SU-DHL-6 (cell line): ENCODE data around the gene ETFB.

ENCODE experiments used
- H2AFZ ChIP-seq: fragments of 200-600 bp; sonication (generic); 2 replicates; pipeline ENCODE4 v1.6.1; 2014; ENCODE audit warnings: low read depth, mild to moderate bottlenecking, moderate library complexity, mixed read lengths, antibody characterized with exemption, low read length; ENCODE audit not compliant: severe bottlenecking
- H3F3A ChIP-seq: fragments of 200-600 bp; shearing (Covaris generic); 2 replicates; pipeline ENCODE4 v1.6.0; 2016; ENCODE audit warnings: antibody characterized with exemption, mild to moderate bottlenecking; ENCODE audit not compliant: insufficient read depth
- H3K27ac ChIP-seq: fragments of 200-600 bp; sonication (generic); 2 replicates; pipeline ENCODE4 v1.5.1; 2016; ENCODE audit warnings: low read depth, mild to moderate bottlenecking, low read length, moderate library complexity, mixed read lengths
- H3K27me3 ChIP-seq: fragments of 200-600 bp; sonication (generic), shearing (Covaris generic); 2 replicates; pipeline ENCODE4 v1.6.0; 2014; ENCODE audit warnings: mild to moderate bottlenecking, low read length
- H3K36me3 ChIP-seq: fragments of 200-600 bp; sonication (generic); 2 replicates; pipeline ENCODE4 v1.6.1; 2014; ENCODE audit warnings: mild to moderate bottlenecking, low read length, mixed read lengths
- H3K4me2 ChIP-seq: fragments of 300-600, 200-600 bp; shearing (Covaris generic), sonication (generic); 2 replicates; pipeline ENCODE4 v1.6.0; 2014; ENCODE audit warnings: low read length, low read depth, mild to moderate bottlenecking; ENCODE audit not compliant: poor library complexity, severe bottlenecking
- H3K4me3 ChIP-seq: fragments of 200-600 bp; sonication (generic); 2 replicates; pipeline ENCODE4 v1.5.1; 2014; ENCODE audit warnings: antibody characterized with exemption, low read length, mild to moderate bottlenecking, mixed read lengths; ENCODE audit not compliant: insufficient read depth, poor library complexity, severe bottlenecking
- H3K79me2 ChIP-seq: fragments of 200-600 bp; sonication (generic); 2 replicates; pipeline ENCODE4 v1.6.1; 2014; ENCODE audit warnings: mild to moderate bottlenecking, low read length, moderate library complexity; ENCODE audit not compliant: insufficient read depth
- H3K9ac ChIP-seq: fragments of 200-600 bp; sonication (generic); 2 replicates; pipeline ENCODE4 v1.7.0; 2014; ENCODE audit warnings: mild to moderate bottlenecking, low read length
- H3K9me2 ChIP-seq: fragments of 200-600 bp; sonication (generic); replicated peaks from 2 replicates; pipeline ENCODE4 v1.6.1; 2014; ENCODE audit warnings: low read length; ENCODE audit not compliant: insufficient read depth
- H3K9me3 ChIP-seq: fragments of 200-600 bp; sonication (generic); 2 replicates; pipeline ENCODE4 v1.6.1; 2014; ENCODE audit warnings: low read length, mixed read lengths; ENCODE audit not compliant: insufficient read depth
- H4K20me1 ChIP-seq: fragments of 200-600 bp; sonication (generic); 2 replicates; pipeline ENCODE4 v1.6.1; 2014; ENCODE audit warnings: low read depth, mild to moderate bottlenecking, antibody characterized with exemption, low read length, moderate library complexity, mixed read lengths
- CTCF ChIP-seq: fragments of 200-600 bp; sonication (generic); IDR thresholded peaks from one replicate; pipeline ENCODE4 v1.5.1; 2017; ENCODE audit warnings: antibody characterized with exemption, mild to moderate bottlenecking, low read length, moderate library complexity; ENCODE audit not compliant: insufficient read depth, poor library complexity, severe bottlenecking
- EZH2phosphoT487 ChIP-seq: fragments of 200-600 bp; sonication (generic), shearing (Covaris generic); conservative IDR thresholded peaks from 2 replicates; pipeline ENCODE4 v1.6.1; 2018; ENCODE audit warnings: mild to moderate bottlenecking, antibody characterized with exemption, low read length, moderate library complexity, mixed read lengths

ETFB gene

GRCh38 chr19:51317968-51318367 is 48.2 kb downstream of the ETFB start:
- Histone ChIP-seq H3K27me3 (no peaks in the 10 kb centered on the region), H3K79me2 (no peaks in the 10 kb centered on the region), H3K4me2 (no peak overlapping the region), H3F3A (no peaks in the 10 kb centered on the region), H3K9ac (no peak overlapping the region), H3K4me3 (no peak overlapping the region), H3K9me2 (no peaks in the 10 kb centered on the region), H3K9me3 (no peaks in the 10 kb centered on the region), H4K20me1 (no peaks in the 10 kb centered on the region), H2AFZ (no peak overlapping the region), H3K36me3 (no peaks in the 10 kb centered on the region), H3K27ac (no peak overlapping the region)
- TF ChIP-seq EZH2phosphoT487, result no peak
- no peak for TF ChIP-seq CTCF

GRCh38 chr19:51317376-51317775 is 48.8 kb downstream of the ETFB start:
- Histone ChIP-seq H3F3A (no peaks in the 10 kb centered on the region), H4K20me1 (no peaks in the 10 kb centered on the region), H3K36me3 (no peaks in the 10 kb centered on the region), H2AFZ (no peak overlapping the region), H3K4me3 (no peak overlapping the region), H3K27ac (no peak overlapping the region), H3K9ac (no peak overlapping the region), H3K79me2 (no peaks in the 10 kb centered on the region), H3K4me2 (no peak overlapping the region), H3K27me3 (no peaks in the 10 kb centered on the region), H3K9me2 (no peaks in the 10 kb centered on the region), H3K9me3 (no peaks in the 10 kb centered on the region)
- no peak for TF ChIP-seq CTCF
- TF ChIP-seq EZH2phosphoT487, result no peak

- H3F3A ChIP-seq, result no peaks in the 10 kb centered on the region
- H3K9ac ChIP-seq, result no peak overlapping the region
- no peaks in the 10 kb centered on the region for H3K9me3 ChIP-seq
- H3K79me2 ChIP-seq, result no peaks in the 10 kb centered on the region
- no peak overlapping the region for H3K27ac ChIP-seq
- TF ChIP-seq CTCF (no peak), EZH2phosphoT487 (no peak)
- H3K9me2 ChIP-seq, result no peaks in the 10 kb centered on the region
- H3K27me3 ChIP-seq, result no peaks in the 10 kb centered on the region
- no peak overlapping the region for H3K4me3 ChIP-seq
- H3K4me2 ChIP-seq, result no peak overlapping the region
- H4K20me1 ChIP-seq, result no peaks in the 10 kb centered on the region
- H3K36me3 ChIP-seq, result no peaks in the 10 kb centered on the region
- no peak overlapping the region for H2AFZ ChIP-seq
These were observed 49.5 kb downstream of the ETFB start for GRCh38 chr19:51316688-51317087.
